Left ventricle myocardium inferior (tissue), 1 donor: ENCODE results near the gene HHLA2. TPM values are rescaled to one million over a fixed set of nuclear protein-coding genes. Genes with fewer than 3 reads are reported as not detected.
A peak's percentile ranks its signal among the peaks of the same experiment; 100 is the strongest.

ENCODE experiments used
- DNase-seq: peaks from one replicate; pipeline ENCODE4 v3.0.0-alpha.2; 2020
- H3K27ac ChIP-seq: fragments of 200-600 bp; replicated peaks from 2 replicates; pipeline ENCODE4 v1.8.0; 2021
- H3K27me3 ChIP-seq: fragments of 200-600 bp; 2 replicates; pipeline ENCODE4 v1.8.0; 2021; ENCODE audit warnings: low read depth
- H3K36me3 ChIP-seq: fragments of 200-600 bp; 2 replicates; pipeline ENCODE4 v1.8.0; 2021
- H3K4me1 ChIP-seq: fragments of 200-600 bp; 2 replicates; pipeline ENCODE4 v1.8.0; 2021
- H3K4me3 ChIP-seq: fragments of 200-600 bp; 2 replicates; pipeline ENCODE4 v1.8.0; 2021; ENCODE audit warnings: mild to moderate bottlenecking, moderate library complexity
- H3K9me3 ChIP-seq: fragments of 200-600 bp; replicated peaks from 2 replicates; pipeline ENCODE4 v1.8.0; 2021
- intact Hi-C: fragments of 100-400 bp; cut with micrococcal nuclease; formaldehyde crosslinking; loops from one replicate; pipeline ENCODE4 v1.11.0; 2022
- total RNA-seq: library from RNA; stranded (reverse); fragmentation: NEBNext Ultra II Directional; extraction: Animal tissue kit (Norgen Biotek cat#: 25700); gene quantifications from one replicate; pipeline ENCODE4 v1.2.1, GENCODE V29; 2021
- TF ChIP-seq, protein P1 (sequence below): fragments of 200-600 bp; IDR thresholded peaks from 2 replicates; pipeline ENCODE4 v1.8.0; 2021; ENCODE audit warnings: antibody characterized with exemption, mild to moderate bottlenecking, borderline replicate concordance
- donor health status: DM: no; HTN: yes; CAD: no; lungs with severe emphysema.

HHLA2 gene
- total RNA-seq, 1 donor from 2014 or later: not detected

DNA sequence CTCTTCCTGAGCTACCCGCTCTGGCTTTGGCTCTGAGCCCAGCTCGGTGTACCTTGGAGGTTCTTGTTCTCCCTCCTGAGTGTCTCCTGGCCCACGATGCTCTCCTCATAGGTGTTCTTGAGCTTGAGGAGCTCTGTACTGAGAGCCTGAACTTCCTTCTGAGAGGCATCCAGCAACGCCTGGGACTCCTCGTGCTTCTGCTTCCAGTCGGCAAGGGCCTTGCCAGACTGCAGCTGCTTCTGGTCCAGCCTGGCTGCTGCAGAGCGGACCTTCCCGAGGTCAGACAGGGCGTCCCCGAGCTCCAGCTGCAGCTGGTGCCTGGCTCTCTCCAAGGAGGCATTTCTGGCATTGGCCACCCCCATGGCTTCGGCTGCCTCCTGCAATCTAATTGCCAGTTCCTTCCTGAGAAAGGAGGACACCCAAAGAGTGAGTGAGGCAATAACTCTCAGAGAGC is 114.2 kb downstream of the HHLA2 start:
- H3K4me3 ChIP-seq: no peak overlapping the region
- no peaks in the 10 kb centered on the region for H3K4me1 ChIP-seq
- no peaks in the 10 kb centered on the region for H3K36me3 ChIP-seq
- no peak overlapping the region for H3K27ac ChIP-seq
- no peaks in the 10 kb centered on the region for H3K27me3 ChIP-seq
- no peaks in the 10 kb centered on the region for H3K9me3 ChIP-seq
- peak; percentile 23 for DNase-seq
- TF ChIP-seq, protein P1, sequence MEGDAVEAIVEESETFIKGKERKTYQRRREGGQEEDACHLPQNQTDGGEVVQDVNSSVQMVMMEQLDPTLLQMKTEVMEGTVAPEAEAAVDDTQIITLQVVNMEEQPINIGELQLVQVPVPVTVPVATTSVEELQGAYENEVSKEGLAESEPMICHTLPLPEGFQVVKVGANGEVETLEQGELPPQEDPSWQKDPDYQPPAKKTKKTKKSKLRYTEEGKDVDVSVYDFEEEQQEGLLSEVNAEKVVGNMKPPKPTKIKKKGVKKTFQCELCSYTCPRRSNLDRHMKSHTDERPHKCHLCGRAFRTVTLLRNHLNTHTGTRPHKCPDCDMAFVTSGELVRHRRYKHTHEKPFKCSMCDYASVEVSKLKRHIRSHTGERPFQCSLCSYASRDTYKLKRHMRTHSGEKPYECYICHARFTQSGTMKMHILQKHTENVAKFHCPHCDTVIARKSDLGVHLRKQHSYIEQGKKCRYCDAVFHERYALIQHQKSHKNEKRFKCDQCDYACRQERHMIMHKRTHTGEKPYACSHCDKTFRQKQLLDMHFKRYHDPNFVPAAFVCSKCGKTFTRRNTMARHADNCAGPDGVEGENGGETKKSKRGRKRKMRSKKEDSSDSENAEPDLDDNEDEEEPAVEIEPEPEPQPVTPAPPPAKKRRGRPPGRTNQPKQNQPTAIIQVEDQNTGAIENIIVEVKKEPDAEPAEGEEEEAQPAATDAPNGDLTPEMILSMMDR: no peak
- intact Hi-C loops: no loop called here

DNA sequence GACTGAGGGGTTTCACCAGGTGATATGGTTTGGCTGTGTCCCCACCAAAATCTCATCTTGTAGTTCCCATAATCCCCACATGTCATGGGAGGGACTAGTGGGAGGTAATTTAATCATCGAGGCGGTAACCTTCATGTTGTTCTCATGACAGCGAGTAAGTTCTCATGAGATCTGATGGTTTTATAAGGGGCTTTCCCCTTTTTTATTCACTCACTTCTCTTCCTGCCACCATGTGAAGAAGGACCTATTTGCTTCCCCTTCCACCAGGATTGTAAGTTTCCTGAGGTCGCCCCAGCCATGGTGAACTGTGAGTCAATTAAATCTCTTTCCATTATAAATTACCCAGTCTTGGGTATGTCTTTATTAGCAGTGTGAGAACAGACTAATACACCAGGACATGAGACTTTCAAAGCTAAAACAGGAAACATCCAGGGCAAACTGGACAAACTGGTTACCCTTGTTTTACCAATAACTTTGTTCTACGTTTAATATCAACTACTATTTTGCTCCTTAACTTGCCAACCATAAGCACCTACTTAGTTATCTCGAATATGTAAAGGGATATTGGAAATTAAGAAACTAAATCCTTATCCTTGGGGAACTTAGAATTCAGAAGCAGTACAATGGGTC is 115.9 kb downstream of the HHLA2 start:
- H3K36me3 ChIP-seq: no peaks in the 10 kb centered on the region
- intact Hi-C loops: no loop called here
- no peaks in the 10 kb centered on the region for H3K9me3 ChIP-seq
- TF ChIP-seq, protein P1: no peak
- H3K27ac ChIP-seq: no peak overlapping the region
- no peak overlapping the region for H3K4me3 ChIP-seq
- no peak for DNase-seq
- no peaks in the 10 kb centered on the region for H3K27me3 ChIP-seq
- H3K4me1 ChIP-seq: no peaks in the 10 kb centered on the region

DNA sequence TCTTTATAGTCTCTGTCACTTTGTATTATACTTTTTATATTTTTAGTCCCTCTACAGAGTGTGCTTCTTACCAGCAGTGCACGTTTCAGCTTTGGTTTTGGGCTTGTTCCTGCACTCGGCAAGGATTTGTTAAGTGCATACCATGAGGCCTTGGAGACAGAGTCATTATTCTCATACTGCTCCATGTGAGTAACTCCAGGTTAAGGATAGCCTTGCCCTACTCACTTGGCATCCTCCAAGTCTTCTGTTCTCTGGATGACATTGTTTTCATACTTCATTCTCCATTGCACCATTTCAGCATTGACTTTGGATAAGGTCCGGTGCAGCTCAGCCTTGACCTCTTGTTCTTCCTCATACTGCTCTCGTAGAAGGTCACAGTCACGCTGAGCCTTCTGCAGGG is 117.7 kb downstream of the HHLA2 start:
- intact Hi-C loops: no loop called here
- no peak overlapping the region for H3K27ac ChIP-seq
- DNase-seq: no peak
- H3K4me1 ChIP-seq: no peaks in the 10 kb centered on the region
- H3K9me3 ChIP-seq: no peaks in the 10 kb centered on the region
- no peaks in the 10 kb centered on the region for H3K36me3 ChIP-seq
- no peaks in the 10 kb centered on the region for H3K27me3 ChIP-seq
- TF ChIP-seq, protein P1: no peak
- H3K4me3 ChIP-seq: no peak overlapping the region

DNA sequence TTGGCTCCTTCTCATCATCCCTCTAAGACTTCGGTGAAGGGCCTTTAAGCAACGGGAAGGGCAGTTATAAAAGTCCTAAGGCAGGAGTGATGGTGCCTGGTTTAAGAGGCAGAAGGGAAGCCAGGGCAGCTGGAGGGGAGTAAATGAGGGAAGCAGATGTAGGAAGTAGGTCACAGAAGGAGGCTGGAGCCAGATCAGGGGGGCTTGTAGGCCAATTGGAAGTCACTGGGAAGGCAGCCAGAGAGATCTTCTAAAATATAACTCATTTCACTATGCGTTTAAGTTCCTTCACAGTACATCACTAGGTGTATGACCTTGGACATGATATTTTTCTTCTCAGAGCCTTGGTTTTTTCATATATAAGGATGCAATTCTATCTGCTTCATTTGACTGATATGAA is 119.3 kb downstream of the HHLA2 start:
- no peaks in the 10 kb centered on the region for H3K4me1 ChIP-seq
- DNase-seq: no peak
- H3K36me3 ChIP-seq: no peaks in the 10 kb centered on the region
- no peaks in the 10 kb centered on the region for H3K9me3 ChIP-seq
- TF ChIP-seq, protein P1: no peak
- H3K4me3 ChIP-seq: no peak overlapping the region
- intact Hi-C loops: no loop called here
- no peak overlapping the region for H3K27ac ChIP-seq
- H3K27me3 ChIP-seq: no peaks in the 10 kb centered on the region

DNA sequence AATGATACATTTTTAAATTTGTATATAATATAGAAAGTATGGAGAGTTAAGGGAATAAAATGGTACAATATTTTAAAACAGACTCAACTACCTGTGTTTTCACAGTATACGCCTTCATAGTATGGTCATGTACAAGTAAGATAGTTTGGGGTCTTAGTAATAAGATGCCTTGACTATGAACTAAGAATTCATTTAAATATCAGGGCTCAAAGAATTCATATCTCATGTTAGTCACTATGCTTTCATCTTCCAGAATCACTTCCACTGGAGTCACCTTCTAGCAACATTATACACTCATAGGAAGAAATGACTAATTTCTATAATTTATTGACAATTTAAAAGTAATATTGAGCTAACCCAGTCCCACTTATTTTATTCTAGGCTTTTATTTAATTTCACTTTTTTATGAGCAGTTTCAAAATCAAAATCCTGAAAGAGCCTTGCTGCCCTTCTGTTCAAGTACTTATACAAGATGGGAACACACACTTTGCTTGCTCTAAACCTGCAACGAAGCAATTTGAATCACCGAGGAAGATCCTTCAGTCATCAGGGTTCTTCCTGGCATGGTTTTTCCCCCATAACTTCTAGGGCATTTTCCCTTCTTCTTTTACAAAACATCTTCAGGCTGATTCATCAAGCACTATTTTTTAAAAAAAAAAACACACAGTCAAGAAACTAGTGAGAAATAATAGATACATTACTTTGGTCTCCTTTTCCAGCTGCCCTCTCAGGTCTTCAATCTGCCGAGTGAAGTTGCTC is 119.9 kb downstream of the HHLA2 start:
- DNase-seq: no peak
- Histone ChIP-seq H3K4me3 (no peak overlapping the region), H3K36me3 (no peaks in the 10 kb centered on the region), H3K9me3 (no peaks in the 10 kb centered on the region), H3K27me3 (no peaks in the 10 kb centered on the region), H3K27ac (no peak overlapping the region), H3K4me1 (no peaks in the 10 kb centered on the region)
- TF ChIP-seq, protein P1: no peak
- intact Hi-C loops: no loop called here
